22Rv1 (cell line): ENCODE data around the gene NPAT.
"Not testable (repeated sequence)": the region's sequence is repeated elsewhere in the genome, so short reads cannot be mapped to it uniquely, and the experiment has no call there.

Experiments used
- ZFX ChIP-seq: fragments of 450-650 bp; IDR thresholded peaks from 2 replicates; pipeline ENCODE4 v1.6.1; 2017; ENCODE audit warnings: antibody characterized with exemption, borderline replicate concordance
- TF ChIP-seq, protein P1 (sequence below): fragments of 450-650 bp; IDR thresholded peaks from 2 replicates; pipeline ENCODE4 v1.5.1; 2017; ENCODE audit warnings: mild to moderate bottlenecking

DNA sequence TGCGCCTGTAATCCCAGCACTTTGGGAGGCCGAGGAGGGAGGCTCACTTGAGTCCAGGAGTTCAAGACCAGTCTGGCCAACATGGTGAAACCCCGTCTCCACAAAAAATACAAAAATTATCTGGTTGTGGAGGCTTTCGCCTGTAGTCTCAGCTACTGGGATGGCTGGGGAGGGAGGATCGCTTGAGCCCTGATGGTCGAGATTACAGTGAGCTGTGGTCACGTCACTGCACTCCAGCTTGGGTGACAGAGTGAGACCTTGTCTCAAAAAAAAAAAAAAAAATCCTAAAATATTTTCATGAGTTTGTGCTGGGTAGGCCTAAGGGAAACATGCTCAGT, 101.5 kb downstream of the NPAT start:
- TF ChIP-seq, protein P1, sequence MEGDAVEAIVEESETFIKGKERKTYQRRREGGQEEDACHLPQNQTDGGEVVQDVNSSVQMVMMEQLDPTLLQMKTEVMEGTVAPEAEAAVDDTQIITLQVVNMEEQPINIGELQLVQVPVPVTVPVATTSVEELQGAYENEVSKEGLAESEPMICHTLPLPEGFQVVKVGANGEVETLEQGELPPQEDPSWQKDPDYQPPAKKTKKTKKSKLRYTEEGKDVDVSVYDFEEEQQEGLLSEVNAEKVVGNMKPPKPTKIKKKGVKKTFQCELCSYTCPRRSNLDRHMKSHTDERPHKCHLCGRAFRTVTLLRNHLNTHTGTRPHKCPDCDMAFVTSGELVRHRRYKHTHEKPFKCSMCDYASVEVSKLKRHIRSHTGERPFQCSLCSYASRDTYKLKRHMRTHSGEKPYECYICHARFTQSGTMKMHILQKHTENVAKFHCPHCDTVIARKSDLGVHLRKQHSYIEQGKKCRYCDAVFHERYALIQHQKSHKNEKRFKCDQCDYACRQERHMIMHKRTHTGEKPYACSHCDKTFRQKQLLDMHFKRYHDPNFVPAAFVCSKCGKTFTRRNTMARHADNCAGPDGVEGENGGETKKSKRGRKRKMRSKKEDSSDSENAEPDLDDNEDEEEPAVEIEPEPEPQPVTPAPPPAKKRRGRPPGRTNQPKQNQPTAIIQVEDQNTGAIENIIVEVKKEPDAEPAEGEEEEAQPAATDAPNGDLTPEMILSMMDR = not testable (repeated sequence)
- TF ChIP-seq ZFX = not testable (repeated sequence)
